Stomach (tissue), 9 donors: ENCODE data around the gene ANXA2. TPM values are rescaled to one million over a fixed set of nuclear protein-coding genes. Genes with fewer than 3 reads are reported as not detected.
"Not testable (repeated sequence)": the region's sequence is repeated elsewhere in the genome, so short reads cannot be mapped to it uniquely, and the experiment has no call there.

Experiments used
- DNase-seq, 2 donors: peaks; one replicate each; pipeline versions ENCODE4 v3.0.0 to v3.0.0-alpha.2; 2013 to 2019
- H3K27ac ChIP-seq, 5 donors: fragments of 200-600 bp in 4 of 5; sonication (generic) in 4 of 5; one replicate each; pipeline ENCODE4 v1.5.1; 2013 to 2019; ENCODE audit warnings: mild to moderate bottlenecking in 1 of 5, moderate library complexity in 1 of 5
- H3K27me3 ChIP-seq, 3 donors: fragments of 200-600 bp; sonication (generic); one replicate each; pipeline ENCODE4 v1.5.1; 2017 to 2019; ENCODE audit warnings: mixed run types in 1 of 3
- H3K36me3 ChIP-seq, 4 donors: fragments of 200-600 bp; sonication (generic); 1 replicate in 3 of 4; 2 replicates in 1 of 4; pipeline ENCODE4 v1.5.1; 2016 to 2019
- H3K4me1 ChIP-seq, 4 donors: fragments of 200-600 bp; sonication (generic); one replicate each; pipeline ENCODE4 v1.5.1; 2016 to 2019
- H3K4me3 ChIP-seq, 4 donors: fragments of 200-600 bp; sonication (generic) in 3 of 4; one replicate each; pipeline ENCODE4 v1.5.1; 2016 to 2019; ENCODE audit warnings: mild to moderate bottlenecking in 1 of 4
- H3K9me3 ChIP-seq, 4 donors: fragments of 200-600 bp; sonication (generic); one replicate each; pipeline ENCODE4 v1.5.1; 2016 to 2019
- EP300 ChIP-seq: sonication (generic); formaldehyde crosslinking; IDR thresholded peaks from one replicate; pipeline ENCODE4 v1.6.1; 2017; ENCODE audit warnings: antibody characterized with exemption
- POLR2A ChIP-seq, 4 donors: fragments of 450-650 bp; IDR thresholded peaks; one replicate each; pipeline ENCODE4 v1.6.1; 2016; ENCODE audit warnings: antibody characterized with exemption in 4 of 4, control low read depth in 2 of 4, mild to moderate bottlenecking in 1 of 4, moderate library complexity in 1 of 4
- POLR2AphosphoS5 ChIP-seq, 3 donors: sonication (generic); formaldehyde crosslinking; IDR thresholded peaks; one replicate each; pipeline ENCODE4 v1.6.1; 2016; ENCODE audit warnings: antibody characterized with exemption in 3 of 3
- WGBS, 5 donors: extraction: QIAGEN DNeasy Blood & Tissue Kit in 3 of 5; methylation state at CpG; one replicate each; pipeline versions ENCODE4 v1.1.5 to v1.1.7; 2013 to 2018; 5-methylcytosine and 5-hydroxymethylcytosine counted together
- intact Hi-C: fragments of 100-400 bp; cut with DNase I; formaldehyde crosslinking; loops from one replicate; pipeline ENCODE4 v1.15.1; 2023; ENCODE audit warnings: low total_unique reads
- polyA plus RNA-seq, 3 donors: library from polyadenylated mRNA; stranded (reverse); fragments of 200-250 nt; gene quantifications; one replicate each; pipeline ENCODE4 v1.2.3, GENCODE V29; 2013
- total RNA-seq, 5 donors: library from RNA; depleted of rRNA; stranded (reverse); fragments of >200 nt; gene quantifications; one replicate each; pipeline versions ENCODE4 v1.1.0 to v1.2.3, GENCODE V29; 2014 to 2016
- TF ChIP-seq, protein P1 (sequence below), 7 experiments: fragments of 450-650 bp in 4 of 7; fragments of 200-600 bp in 3 of 7; sonication (generic) in 3 of 7; IDR thresholded peaks; one replicate each; pipeline ENCODE4 v1.5.1; 2016 to 2019; ENCODE audit warnings: antibody characterized with exemption in 7 of 7, control low read depth in 2 of 7, mild to moderate bottlenecking in 1 of 7
- donor health status: healthy with polysubstance abuse.
- donor health status: Bipolar disorder and iron deficiency.
- donor health status: healthy.

ANXA2 gene
- total and polyA plus RNA-seq, 8 donors, result 292 to 1,332 (median 538) TPM

DNA sequence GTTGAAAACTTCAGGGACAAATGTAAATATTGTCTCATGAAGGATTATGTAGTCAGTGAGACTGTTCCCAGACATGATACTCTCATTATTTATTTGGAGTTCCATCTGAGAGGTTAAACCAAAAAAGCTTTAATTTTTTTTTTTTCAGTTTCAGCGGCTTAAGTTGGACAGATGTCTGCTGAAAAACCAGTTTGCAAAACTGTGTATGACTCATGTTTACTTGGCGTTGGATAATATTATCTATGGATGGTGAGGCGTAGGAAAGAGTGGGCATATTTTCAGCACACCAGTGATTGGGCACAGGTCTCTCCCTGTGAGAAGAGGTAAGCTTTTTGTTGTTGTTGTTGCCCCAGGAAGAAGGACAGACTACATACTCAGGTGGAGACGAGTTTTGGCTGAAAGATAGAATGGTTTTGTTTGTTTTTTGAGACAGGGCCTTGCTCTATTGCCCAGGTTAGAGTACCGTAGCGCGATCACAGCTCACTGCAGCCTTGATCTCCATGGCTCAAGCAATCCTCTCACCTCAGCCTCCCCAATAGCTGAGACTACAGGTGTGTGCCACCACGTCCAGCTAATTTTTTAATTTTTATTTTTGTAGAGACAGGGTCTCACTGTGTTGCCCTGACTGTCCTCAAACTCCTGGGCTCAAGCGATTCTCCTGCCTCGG, 16.4 kb upstream of the ANXA2 start:
- no peaks in the 10 kb centered on the region for H3K36me3 ChIP-seq
- 50 to 60% (median 56%) methylated on average over 10 of the region's 10 CpGs for WGBS, 5 donors
- peak in 1 of 2 donors; percentile 63 for DNase-seq
- H3K4me3 ChIP-seq, result no peak overlapping the region
- peak overlapping the region; percentile 29 to 72 (median 65) for H3K27ac ChIP-seq
- peak in 1 of 3 donors; percentile 46 for TF ChIP-seq POLR2AphosphoS5 (IDR thresholded peaks at IDR 0.05)
- TF ChIP-seq, protein P1, sequence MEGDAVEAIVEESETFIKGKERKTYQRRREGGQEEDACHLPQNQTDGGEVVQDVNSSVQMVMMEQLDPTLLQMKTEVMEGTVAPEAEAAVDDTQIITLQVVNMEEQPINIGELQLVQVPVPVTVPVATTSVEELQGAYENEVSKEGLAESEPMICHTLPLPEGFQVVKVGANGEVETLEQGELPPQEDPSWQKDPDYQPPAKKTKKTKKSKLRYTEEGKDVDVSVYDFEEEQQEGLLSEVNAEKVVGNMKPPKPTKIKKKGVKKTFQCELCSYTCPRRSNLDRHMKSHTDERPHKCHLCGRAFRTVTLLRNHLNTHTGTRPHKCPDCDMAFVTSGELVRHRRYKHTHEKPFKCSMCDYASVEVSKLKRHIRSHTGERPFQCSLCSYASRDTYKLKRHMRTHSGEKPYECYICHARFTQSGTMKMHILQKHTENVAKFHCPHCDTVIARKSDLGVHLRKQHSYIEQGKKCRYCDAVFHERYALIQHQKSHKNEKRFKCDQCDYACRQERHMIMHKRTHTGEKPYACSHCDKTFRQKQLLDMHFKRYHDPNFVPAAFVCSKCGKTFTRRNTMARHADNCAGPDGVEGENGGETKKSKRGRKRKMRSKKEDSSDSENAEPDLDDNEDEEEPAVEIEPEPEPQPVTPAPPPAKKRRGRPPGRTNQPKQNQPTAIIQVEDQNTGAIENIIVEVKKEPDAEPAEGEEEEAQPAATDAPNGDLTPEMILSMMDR (IDR thresholded peaks at IDR 0.05), result no peak
- H3K9me3 ChIP-seq, result no peaks in the 10 kb centered on the region
- H3K4me1 ChIP-seq, result peaks cover 8 to 24% (median 22%) of the 10 kb centered on the region in 4 donors
- intact Hi-C loops, result no loop called here
- no peaks in the 10 kb centered on the region for H3K27me3 ChIP-seq

DNA sequence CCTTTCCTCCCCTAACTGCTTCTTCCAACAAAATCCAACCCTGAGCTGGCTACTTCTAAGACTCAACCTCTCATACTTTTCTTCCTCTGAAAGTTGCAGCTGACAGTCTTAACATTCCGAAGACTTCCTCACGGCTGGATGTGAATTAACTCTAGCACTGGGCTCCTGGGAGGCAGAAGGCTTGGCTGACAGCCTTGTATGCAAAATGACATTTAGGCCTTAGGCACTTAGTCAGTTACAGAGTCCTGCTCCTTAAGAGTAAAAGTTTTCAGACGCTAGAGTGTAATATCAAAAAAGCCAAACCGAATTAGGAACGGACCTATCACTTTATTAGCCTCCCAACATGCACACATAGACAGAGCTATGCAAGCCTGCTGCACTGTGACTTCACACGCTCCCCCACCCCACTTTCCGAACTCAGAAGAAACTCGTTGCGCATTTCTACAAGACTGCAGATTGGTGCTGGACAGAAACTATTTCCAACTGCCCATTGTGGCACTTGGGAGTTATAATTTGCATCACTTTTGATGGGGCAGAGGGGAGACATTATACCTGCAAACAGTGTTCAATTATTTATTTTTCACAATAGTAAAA, 15.5 kb upstream of the ANXA2 start:
- H3K27me3 ChIP-seq, result no peaks in the 10 kb centered on the region
- peaks cover 11 to 32% (median 30%) of the 10 kb centered on the region in 4 donors for H3K4me1 ChIP-seq
- intact Hi-C loops, result no loop called here
- H3K4me3 ChIP-seq, result no peak overlapping the region
- peak in 1 of 2 donors; percentile 39 for DNase-seq
- H3K9me3 ChIP-seq, result no peaks in the 10 kb centered on the region
- H3K36me3 ChIP-seq, result no peaks in the 10 kb centered on the region
- 50 to 67% (median 61%) methylated on average over 8 to 9 of the region's 9 CpGs for WGBS, 5 donors
- H3K27ac ChIP-seq, result peak overlapping the region in 4 of 5 donors; percentile 29 to 72 (median 55)
- TF ChIP-seq POLR2A (IDR thresholded peaks at IDR 0.05) (no peak), POLR2AphosphoS5 (IDR thresholded peaks at IDR 0.05) (no peak), EP300 (no peak)
- TF ChIP-seq, protein P1 (IDR thresholded peaks at IDR 0.05), result no peak

DNA sequence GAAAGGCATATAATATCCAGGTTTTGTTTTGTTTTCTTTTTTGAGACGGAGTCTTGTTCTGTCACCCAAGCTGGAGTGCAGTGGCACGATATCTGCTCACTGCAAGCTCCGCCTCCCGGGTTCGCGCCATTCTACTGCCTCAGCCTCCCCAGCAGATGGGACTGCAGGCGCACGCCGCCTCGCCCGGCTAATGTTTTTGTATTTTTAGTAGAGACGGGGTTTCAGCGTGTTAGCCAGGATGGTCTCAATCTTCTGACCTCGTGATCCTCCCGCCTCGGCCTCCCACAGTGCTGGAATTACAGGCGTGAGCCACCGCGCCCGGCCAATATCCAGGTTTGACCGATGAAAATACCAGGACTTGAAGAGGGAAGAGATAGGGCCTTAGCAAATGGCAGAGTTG, 15.0 kb upstream of the ANXA2 start:
- H3K36me3 ChIP-seq, H3K4me3 ChIP-seq, H3K9me3 ChIP-seq, DNase-seq, H3K27me3 ChIP-seq, intact Hi-C loops: not testable (repeated sequence)
- WGBS, 5 donors, result 88 to 97% (median 95%) methylated on average over 21 of the region's 21 CpGs
- Histone ChIP-seq H3K4me1 (peaks cover 17 to 37% (median 32%) of the 10 kb centered on the region in 4 donors), H3K27ac (peak overlapping the region in 3 of 5 donors; percentile 45 to 72 (median 65))

DNA sequence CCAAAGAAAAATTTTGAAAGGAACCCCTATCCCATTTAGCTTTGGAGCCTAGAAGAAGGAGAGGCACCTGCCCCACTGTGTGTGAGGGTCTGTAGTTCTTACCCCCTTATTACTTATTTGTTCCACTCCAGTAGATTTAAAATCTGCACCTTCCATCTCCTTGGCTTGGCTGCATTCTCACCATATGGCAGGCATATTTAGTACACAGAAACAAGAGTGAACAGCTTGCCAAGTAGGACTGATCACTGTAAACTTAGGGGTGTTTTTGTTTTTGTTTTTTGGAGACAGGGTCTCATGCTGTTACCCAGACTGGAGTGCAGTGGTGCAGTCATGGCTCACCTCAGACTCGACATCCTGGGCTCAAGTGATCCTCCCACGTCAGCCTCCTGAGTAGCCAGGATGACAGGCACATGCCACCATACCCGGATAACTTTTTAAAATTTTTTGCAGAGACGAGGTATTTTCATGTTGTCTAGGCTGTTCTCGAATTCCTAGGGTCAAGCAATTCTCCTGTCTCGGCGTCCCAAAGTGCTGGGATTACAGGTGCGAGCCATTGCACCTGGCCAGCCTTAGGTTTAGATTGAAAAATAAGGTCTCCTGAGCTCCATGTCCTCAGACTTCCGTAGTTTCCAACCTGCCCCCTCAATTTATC, 14.1 kb upstream of the ANXA2 start:
- intact Hi-C loops, result no loop called here
- TF ChIP-seq EP300 (no peak), POLR2AphosphoS5 (IDR thresholded peaks at IDR 0.05) (no peak), POLR2A (IDR thresholded peaks at IDR 0.05) (no peak)
- TF ChIP-seq, protein P1 (IDR thresholded peaks at IDR 0.05), result no peak
- WGBS, 5 donors, result 85 to 93% (median 89%) methylated on average over 9 of the region's 9 CpGs

DNA sequence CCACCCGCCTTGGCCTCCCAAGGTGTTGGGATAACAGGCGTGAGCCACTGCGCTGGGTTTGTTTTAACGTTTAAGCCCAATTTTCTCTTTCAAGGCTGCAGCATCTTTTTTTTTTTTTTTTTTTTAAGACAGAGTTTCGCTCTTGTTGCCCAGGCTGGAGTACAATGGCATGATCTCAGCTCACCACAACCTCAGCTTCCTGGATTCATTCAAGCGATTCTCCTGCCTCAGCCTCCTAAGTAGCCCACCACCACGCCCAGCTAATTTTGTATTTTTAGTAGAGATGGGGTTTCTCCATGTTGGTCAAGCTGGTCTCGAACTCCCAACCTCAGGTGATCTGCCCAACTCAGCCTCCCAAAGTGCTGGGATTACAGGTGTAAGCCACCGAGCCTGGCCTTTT, 12.6 kb upstream of the ANXA2 start:
- H3K36me3 ChIP-seq, H3K9me3 ChIP-seq, DNase-seq, H3K27me3 ChIP-seq, H3K4me3 ChIP-seq, H3K27ac ChIP-seq, intact Hi-C loops: not testable (repeated sequence)
- WGBS, 5 donors, result 88 to 96% (median 94%) methylated on average over 9 of the region's 9 CpGs
- H3K4me1 ChIP-seq, result peaks cover 24 to 54% (median 43%) of the 10 kb centered on the region in 4 donors

More for the DNA sequence above, 14.1 kb upstream of the ANXA2 start:
- Histone ChIP-seq H3K27ac (no peak overlapping the region), H3K9me3 (no peaks in the 10 kb centered on the region), H3K36me3 (no peaks in the 10 kb centered on the region), H3K27me3 (no peaks in the 10 kb centered on the region), H3K4me3 (no peak overlapping the region), H3K4me1 (peaks cover 24 to 46% (median 41%) of the 10 kb centered on the region in 4 donors)
- no peak for DNase-seq
